Measurements from ENCODE around the gene SLC15A5.

Gene SLC15A5

DNA sequence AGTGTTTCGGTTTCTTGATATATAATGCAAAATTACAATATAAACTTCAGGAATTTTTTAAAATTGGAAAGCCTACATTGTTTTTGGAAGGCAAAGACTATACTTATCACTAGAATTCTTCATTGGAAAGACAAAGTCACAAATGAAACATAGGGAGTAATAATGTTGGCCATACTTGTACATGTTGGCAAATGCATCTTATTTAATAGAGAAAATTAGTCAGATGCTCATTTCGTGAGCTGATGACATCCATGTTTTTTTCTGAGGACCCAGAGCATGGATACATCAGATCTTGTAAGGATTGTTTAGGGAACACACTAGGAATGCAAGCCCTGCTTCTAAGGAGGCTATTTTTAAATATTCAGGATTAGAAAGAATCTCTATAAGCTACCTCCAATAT is 4.6 kb upstream of the SLC15A5 start:
- no peak for TF ChIP-seq ZFP3 (CRISPR knock-in tag; IDR thresholded peaks at IDR 0.05)
- no peak for TF ChIP-seq ZFP30 (CRISPR knock-in tag; IDR thresholded peaks at IDR 0.05)
- TF ChIP-seq CSRNP3 (CRISPR knock-in tag; IDR thresholded peaks at IDR 0.05): no peak
- TF ChIP-seq CSDC2 (CRISPR knock-in tag; IDR thresholded peaks at IDR 0.05): no peak
- no peak for TF ChIP-seq ZC3H10 (CRISPR knock-in tag; IDR thresholded peaks at IDR 0.05)
- TF ChIP-seq ZNF70 (CRISPR knock-in tag; IDR thresholded peaks at IDR 0.05): no peak
- TF ChIP-seq ISL1 (CRISPR knock-in tag; IDR thresholded peaks at IDR 0.05): no peak
- no peak for TF ChIP-seq RARB (CRISPR knock-in tag; IDR thresholded peaks at IDR 0.05)
- TF ChIP-seq TCF4 (CRISPR knock-in tag; IDR thresholded peaks at IDR 0.05; ENCODE audit: borderline replicate concordance): no peak
- TF ChIP-seq POU6F1 (CRISPR knock-in tag; IDR thresholded peaks at IDR 0.05; ENCODE audit: borderline replicate concordance, low read depth): no peak
- no peak for TF ChIP-seq ARNTL (CRISPR knock-in tag; IDR thresholded peaks at IDR 0.05; ENCODE audit: borderline replicate concordance, low read depth)
- no peak for TF ChIP-seq GLIS3 (CRISPR knock-in tag; IDR thresholded peaks at IDR 0.05)
- ATAC-seq: no peak

GRCh38 chr12:16281157-16281556 is 3.7 kb upstream of the SLC15A5 start:
- no peak for TF ChIP-seq CSDC2 (CRISPR knock-in tag; IDR thresholded peaks at IDR 0.05)
- ATAC-seq: no peak

DNA sequence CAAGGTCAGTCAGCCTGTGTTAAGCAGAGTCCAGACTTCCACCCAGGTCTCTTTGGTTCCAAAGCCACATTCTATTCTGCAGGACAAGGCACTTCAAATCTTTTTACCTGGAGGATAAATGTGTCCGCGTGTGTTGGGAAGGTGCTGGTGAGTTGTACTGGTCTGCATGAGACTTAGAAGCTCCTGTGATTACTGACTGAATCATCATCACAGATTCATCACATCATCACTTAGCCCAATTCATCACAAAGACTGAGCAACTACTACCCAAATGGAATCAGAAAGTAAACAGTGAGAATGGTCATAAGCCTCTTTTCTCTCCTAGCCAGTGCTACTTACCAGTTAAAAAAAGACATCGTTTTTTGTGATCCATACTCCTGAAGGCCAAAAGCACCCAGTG is 5.3 kb downstream of the SLC15A5 start:
- no peak for ATAC-seq

More for the DNA sequence above, 5.3 kb downstream of the SLC15A5 start:
- TF ChIP-seq RARB (CRISPR knock-in tag; IDR thresholded peaks at IDR 0.05) (no peak), POU6F1 (CRISPR knock-in tag; IDR thresholded peaks at IDR 0.05; ENCODE audit: borderline replicate concordance, low read depth) (no peak), ZNF8 (CRISPR knock-in tag; IDR thresholded peaks at IDR 0.05) (no peak), CSRNP3 (CRISPR knock-in tag; IDR thresholded peaks at IDR 0.05) (no peak), ZNF70 (CRISPR knock-in tag; IDR thresholded peaks at IDR 0.05) (no peak), OSR1 (CRISPR knock-in tag; IDR thresholded peaks at IDR 0.05) (no peak), GLIS3 (CRISPR knock-in tag; IDR thresholded peaks at IDR 0.05) (no peak), PATZ1 (CRISPR knock-in tag; IDR thresholded peaks at IDR 0.05; ENCODE audit: borderline replicate concordance) (no peak), TOX (CRISPR knock-in tag; IDR thresholded peaks at IDR 0.05; ENCODE audit: borderline replicate concordance) (no peak), BACH2 (CRISPR knock-in tag; IDR thresholded peaks at IDR 0.05; ENCODE audit: borderline replicate concordance) (no peak), ZFP3 (CRISPR knock-in tag; IDR thresholded peaks at IDR 0.05) (no peak), ZC3H10 (CRISPR knock-in tag; IDR thresholded peaks at IDR 0.05) (no peak), TCF4 (CRISPR knock-in tag; IDR thresholded peaks at IDR 0.05; ENCODE audit: borderline replicate concordance) (no peak), ESRRG (CRISPR knock-in tag; IDR thresholded peaks at IDR 0.05) (no peak), ZNF565 (CRISPR knock-in tag; conservative IDR thresholded peaks at IDR 0.05; ENCODE audit: low read depth) (no peak), ZFP30 (CRISPR knock-in tag; IDR thresholded peaks at IDR 0.05) (no peak), PPARA (CRISPR knock-in tag; IDR thresholded peaks at IDR 0.05; ENCODE audit: borderline replicate concordance) (no peak), ARNTL (CRISPR knock-in tag; IDR thresholded peaks at IDR 0.05; ENCODE audit: borderline replicate concordance, low read depth) (no peak), CREB5 (CRISPR knock-in tag; IDR thresholded peaks at IDR 0.05; ENCODE audit: low read depth) (no peak)

Measured in SK-N-SH treated with all-trans-retinoic acid at 6 μM for 48 hours (cell line).